NCI-H510A treated with DMSO at 0.1 percent for 48 hours (cell line): ENCODE measurements around the gene ENPP6.
"Not testable (repeated sequence)": the region's sequence is repeated elsewhere in the genome, so short reads cannot be mapped to it uniquely, and the experiment has no call there.

Experiments
- DNase-seq: peaks from one replicate; lab custom pipeline; 2025; lab: John Stamatoyannopoulos, UW

The ENPP6 gene

GRCh38 chr4:184148738-184149637 lies 68.7 kb downstream of the ENPP6 start:
- DNase-seq = no peak

- DNase-seq = no peak
Observed at GRCh38 chr4:184147858-184148737, 69.6 kb downstream of the ENPP6 start.

GRCh38 chr4:184146951-184147350 lies 70.7 kb downstream of the ENPP6 start:
- DNase-seq = no peak

- DNase-seq = no peak
Observed at GRCh38 chr4:184145596-184145995, 72.1 kb downstream of the ENPP6 start.

GRCh38 chr4:184143770-184144564 lies 73.7 kb downstream of the ENPP6 start:
- no peak for DNase-seq

GRCh38 chr4:184142121-184143000 lies 75.3 kb downstream of the ENPP6 start:
- no peak for DNase-seq

- DNase-seq = not testable (repeated sequence)
Observed at GRCh38 chr4:184140901-184141300, 76.8 kb downstream of the ENPP6 start.

- no peak for DNase-seq
Observed at GRCh38 chr4:184136525-184136924, 81.1 kb downstream of the ENPP6 start.

- DNase-seq = no peak
Observed at GRCh38 chr4:184126800-184127199, 90.9 kb downstream of the ENPP6 start.

- no peak for DNase-seq
Observed at GRCh38 chr4:184122631-184123408, 94.9 kb downstream of the ENPP6 start.

- DNase-seq = no peak
Observed at GRCh38 chr4:184120549-184121127, 97.0 kb downstream of the ENPP6 start.

- no peak for DNase-seq
Observed at GRCh38 chr4:184117662-184118199, 99.9 kb downstream of the ENPP6 start.

GRCh38 chr4:184115399-184115798 lies 102.3 kb downstream of the ENPP6 start:
- no peak for DNase-seq

GRCh38 chr4:184114431-184114830 lies 103.2 kb downstream of the ENPP6 start:
- DNase-seq = no peak

- DNase-seq = no peak
Observed at GRCh38 chr4:184112006-184112550, 105.6 kb downstream of the ENPP6 start.

- no peak for DNase-seq
Observed at GRCh38 chr4:184111233-184111832, 106.3 kb downstream of the ENPP6 start.

- DNase-seq = no peak
Observed at GRCh38 chr4:184110452-184111224, 107.0 kb downstream of the ENPP6 start.

GRCh38 chr4:184108006-184108501 lies 109.6 kb downstream of the ENPP6 start:
- no peak for DNase-seq
